Measurements from ENCODE around the gene RSPH6A.

RSPH6A gene

GRCh38 chr19:45814851-45815480, at the start of gene RSPH6A:
TSS of gene RSPH6A (minus strand) at chr19:45815308. CDS start at chr19:45815176, 132 bp downstream.
- no peak for DNase-seq (ENCODE audit: low read depth in 2 of 3, low spot score in 1 of 3)

- no peak for DNase-seq (ENCODE audit: low read depth in 2 of 3, low spot score in 1 of 3)
Observed at GRCh38 chr19:45864629-45865082, 49.5 kb upstream of the RSPH6A start.

GRCh38 chr19:45863840-45864628, 48.9 kb upstream of the RSPH6A start, which contains the start of gene FOXA3:
TSS of gene FOXA3 (plus strand) at chr19:45864326. CDS start at chr19:45864457, 131 bp downstream.
- DNase-seq (ENCODE audit: low read depth in 2 of 3, low spot score in 1 of 3), result peak in 1 of 3 donors; percentile 56

GRCh38 chr19:45863335-45863839, 48.3 kb upstream of the RSPH6A start:
- DNase-seq (ENCODE audit: low read depth in 2 of 3, low spot score in 1 of 3), result no peak

- DNase-seq (ENCODE audit: low read depth in 2 of 3, low spot score in 1 of 3), result peak; percentile 97 to 99 (median 99)
Observed at GRCh38 chr19:45862564-45863334, 47.6 kb upstream of the RSPH6A start, which contains the start of gene SYMPK. TSS of gene SYMPK (minus strand) at chr19:45863147. CDS start at chr19:45854495, 8,652 bp downstream.

GRCh38 chr19:45862271-45862563, 47.1 kb upstream of the RSPH6A start:
- no peak for DNase-seq (ENCODE audit: low read depth in 2 of 3, low spot score in 1 of 3)

- no peak for DNase-seq (ENCODE audit: low read depth in 2 of 3, low spot score in 1 of 3)
Observed at GRCh38 chr19:45860359-45861259, 45.5 kb upstream of the RSPH6A start.

GRCh38 chr19:45854167-45854778, 39.2 kb upstream of the RSPH6A start:
- no peak for DNase-seq (ENCODE audit: low read depth in 2 of 3, low spot score in 1 of 3)

- no peak for DNase-seq (ENCODE audit: low read depth in 2 of 3, low spot score in 1 of 3)
Observed at GRCh38 chr19:45852983-45853382, 37.9 kb upstream of the RSPH6A start.

- no peak for DNase-seq (ENCODE audit: low read depth in 2 of 3, low spot score in 1 of 3)
Observed at GRCh38 chr19:45852145-45852750, 37.1 kb upstream of the RSPH6A start.

GRCh38 chr19:45848922-45849321, 33.8 kb upstream of the RSPH6A start:
- DNase-seq (ENCODE audit: low read depth in 2 of 3, low spot score in 1 of 3), result no peak

- no peak for DNase-seq (ENCODE audit: low read depth in 2 of 3, low spot score in 1 of 3)
Observed at GRCh38 chr19:45847663-45848062, 32.6 kb upstream of the RSPH6A start.

GRCh38 chr19:45842198-45842597, 27.1 kb upstream of the RSPH6A start:
- DNase-seq (ENCODE audit: low read depth in 2 of 3, low spot score in 1 of 3), result no peak

GRCh38 chr19:45834970-45835369, 19.9 kb upstream of the RSPH6A start:
- DNase-seq (ENCODE audit: low read depth in 2 of 3, low spot score in 1 of 3), result no peak

- no peak for DNase-seq (ENCODE audit: low read depth in 2 of 3, low spot score in 1 of 3)
Observed at GRCh38 chr19:45828945-45829344, 13.8 kb upstream of the RSPH6A start.

GRCh38 chr19:45828523-45828922, 13.4 kb upstream of the RSPH6A start:
- no peak for DNase-seq (ENCODE audit: low read depth in 2 of 3, low spot score in 1 of 3)

GRCh38 chr19:45827459-45828093, 12.5 kb upstream of the RSPH6A start:
- DNase-seq (ENCODE audit: low read depth in 2 of 3, low spot score in 1 of 3), result no peak

- no peak for DNase-seq (ENCODE audit: low read depth in 2 of 3, low spot score in 1 of 3)
Observed at GRCh38 chr19:45826934-45827333, 11.8 kb upstream of the RSPH6A start.

Data from stimulated activated CD4-positive, alpha-beta T cell treated with anti-CD3 and anti-CD28 coated beads, Interleukin-12 subunit alpha, Interleukin-12 subunit beta, amount 100 ng/mL, for 48 hours (primary cell).